IPS-20b (cell line): ENCODE data around the gene MYOM1.
A peak's percentile ranks its signal among the peaks of the same experiment; 100 is the strongest.
"Not testable (repeated sequence)": the region's sequence is repeated elsewhere in the genome, so short reads cannot be mapped to it uniquely, and the experiment has no call there.

Experiments used
- H3K27ac ChIP-seq: one replicate; pipeline ENCODE4 v1.5.1; 2013; ENCODE audit warnings: low read length
- H3K27me3 ChIP-seq: 2 replicates; pipeline ENCODE4 v1.6.1; 2013; ENCODE audit warnings: mild to moderate bottlenecking, low read length, inconsistent platforms; ENCODE audit not compliant: insufficient read depth
- H3K36me3 ChIP-seq: 2 replicates; pipeline ENCODE4 v1.6.1; 2013; ENCODE audit warnings: low read depth, mild to moderate bottlenecking, inconsistent platforms, low read length, moderate library complexity; ENCODE audit not compliant: insufficient read depth
- H3K4me1 ChIP-seq: 2 replicates; pipeline ENCODE4 v1.6.1; 2013; ENCODE audit warnings: mild to moderate bottlenecking, control low read depth, inconsistent platforms, low read length, moderate library complexity; ENCODE audit not compliant: insufficient read depth
- H3K4me3 ChIP-seq: 2 replicates; pipeline ENCODE4 v1.5.1; 2013; ENCODE audit warnings: mild to moderate bottlenecking, low read length, inconsistent platforms
- H3K9ac ChIP-seq: 2 replicates; pipeline ENCODE4 v1.6.1; 2013; ENCODE audit warnings: low read depth, mild to moderate bottlenecking, inconsistent platforms, low read length, moderate library complexity
- H3K9me3 ChIP-seq: 2 replicates; pipeline ENCODE4 v1.6.1; 2013; ENCODE audit warnings: mild to moderate bottlenecking, low read depth, low read length, inconsistent platforms; ENCODE audit not compliant: insufficient read depth

The MYOM1 gene

GRCh38 chr18:3041843-3042242 is 177.9 kb downstream of the MYOM1 start:
- Histone ChIP-seq H3K9me3 (no peaks in the 10 kb centered on the region), H3K9ac (no peak overlapping the region), H3K4me3 (no peak overlapping the region), H3K36me3 (no peaks in the 10 kb centered on the region), H3K4me1 (peaks cover 4% of the 10 kb centered on the region; the same call in 1 of the 2 replicates), H3K27ac (no peak overlapping the region), H3K27me3 (no peaks in the 10 kb centered on the region)

- Histone ChIP-seq H3K9ac (no peak overlapping the region), H3K4me3 (no peak overlapping the region), H3K4me1 (peaks cover 4% of the 10 kb centered on the region; the same call in 1 of the 2 replicates), H3K27ac (no peak overlapping the region), H3K36me3 (no peaks in the 10 kb centered on the region), H3K27me3 (no peaks in the 10 kb centered on the region), H3K9me3 (no peaks in the 10 kb centered on the region)
Measured at GRCh38 chr18:3040881-3041280, 178.9 kb downstream of the MYOM1 start.

GRCh38 chr18:3040173-3040572 is 179.6 kb downstream of the MYOM1 start:
- no peaks in the 10 kb centered on the region for H3K9me3 ChIP-seq
- H3K4me3 ChIP-seq = no peak overlapping the region
- H3K36me3 ChIP-seq = no peaks in the 10 kb centered on the region
- peaks cover 4% of the 10 kb centered on the region; the same call in 1 of the 2 replicates for H3K4me1 ChIP-seq
- H3K27me3 ChIP-seq = no peaks in the 10 kb centered on the region
- no peak overlapping the region for H3K27ac ChIP-seq
- H3K9ac ChIP-seq = no peak overlapping the region

GRCh38 chr18:3037423-3037915 is 182.3 kb downstream of the MYOM1 start:
- Histone ChIP-seq H3K9me3 (no peaks in the 10 kb centered on the region), H3K27ac (no peak overlapping the region), H3K27me3 (no peaks in the 10 kb centered on the region), H3K36me3 (no peaks in the 10 kb centered on the region), H3K4me3 (no peak overlapping the region), H3K9ac (no peak overlapping the region), H3K4me1 (peaks cover 4% of the 10 kb centered on the region; the same call in 1 of the 2 replicates)

- H3K9ac ChIP-seq = no peak overlapping the region
- H3K4me1 ChIP-seq = no peaks in the 10 kb centered on the region
- no peaks in the 10 kb centered on the region for H3K27me3 ChIP-seq
- no peaks in the 10 kb centered on the region for H3K36me3 ChIP-seq
- no peak overlapping the region for H3K4me3 ChIP-seq
- no peaks in the 10 kb centered on the region for H3K9me3 ChIP-seq
- H3K27ac ChIP-seq = no peak overlapping the region
Measured at GRCh38 chr18:3036108-3036507, 183.7 kb downstream of the MYOM1 start.

- no peaks in the 10 kb centered on the region for H3K36me3 ChIP-seq
- H3K27me3 ChIP-seq = no peaks in the 10 kb centered on the region
- H3K27ac ChIP-seq = no peak overlapping the region
- no peaks in the 10 kb centered on the region for H3K4me1 ChIP-seq
- H3K9me3 ChIP-seq = no peaks in the 10 kb centered on the region
- H3K9ac ChIP-seq = no peak overlapping the region
- H3K4me3 ChIP-seq = no peak overlapping the region
Measured at GRCh38 chr18:3035635-3036034, 184.1 kb downstream of the MYOM1 start.

GRCh38 chr18:3032721-3033120 is 187.0 kb downstream of the MYOM1 start:
- Histone ChIP-seq H3K9ac (no peak overlapping the region), H3K4me3 (no peak overlapping the region), H3K36me3 (no peaks in the 10 kb centered on the region), H3K4me1 (peaks cover 5% of the 10 kb centered on the region; the same call in 1 of the 2 replicates), H3K27ac (no peak overlapping the region), H3K9me3 (no peaks in the 10 kb centered on the region), H3K27me3 (no peaks in the 10 kb centered on the region)

- H3K36me3 ChIP-seq = no peaks in the 10 kb centered on the region
- no peak overlapping the region; the same call in 1 of the 2 replicates for H3K9ac ChIP-seq
- no peaks in the 10 kb centered on the region for H3K27me3 ChIP-seq
- H3K9me3 ChIP-seq = no peaks in the 10 kb centered on the region
- H3K4me3 ChIP-seq = no peak overlapping the region
- H3K4me1 ChIP-seq = peaks cover 5% of the 10 kb centered on the region; the same call in 1 of the 2 replicates
- no peak overlapping the region for H3K27ac ChIP-seq
Measured at GRCh38 chr18:3029215-3029952, 190.4 kb downstream of the MYOM1 start.

GRCh38 chr18:3028115-3028514 is 191.7 kb downstream of the MYOM1 start:
- H3K36me3 ChIP-seq, H3K9me3 ChIP-seq, H3K27me3 ChIP-seq, H3K4me1 ChIP-seq, H3K9ac ChIP-seq, H3K4me3 ChIP-seq, H3K27ac ChIP-seq: not testable (repeated sequence)

GRCh38 chr18:3027370-3027891 is 192.3 kb downstream of the MYOM1 start:
- Histone ChIP-seq H3K4me3 (no peak overlapping the region), H3K9ac (0 out of 2 replicates have a peak overlapping the region, but pooled peaks have one; percentile 6), H3K4me1 (peaks cover 5% of the 10 kb centered on the region; the same call in 1 of the 2 replicates), H3K27ac (no peak overlapping the region), H3K9me3 (no peaks in the 10 kb centered on the region), H3K36me3 (no peaks in the 10 kb centered on the region), H3K27me3 (no peaks in the 10 kb centered on the region)

GRCh38 chr18:3025544-3025943 is 194.2 kb downstream of the MYOM1 start:
- peaks cover 5% of the 10 kb centered on the region; the same call in 1 of the 2 replicates for H3K4me1 ChIP-seq
- no peaks in the 10 kb centered on the region for H3K36me3 ChIP-seq
- H3K9me3 ChIP-seq = no peaks in the 10 kb centered on the region
- H3K9ac ChIP-seq = no peak overlapping the region
- H3K27ac ChIP-seq = no peak overlapping the region
- no peaks in the 10 kb centered on the region for H3K27me3 ChIP-seq
- H3K4me3 ChIP-seq = no peak overlapping the region

GRCh38 chr18:3023603-3024002 is 196.2 kb downstream of the MYOM1 start:
- H3K4me1 ChIP-seq, H3K4me3 ChIP-seq, H3K9me3 ChIP-seq, H3K27ac ChIP-seq, H3K36me3 ChIP-seq, H3K27me3 ChIP-seq, H3K9ac ChIP-seq: not testable (repeated sequence)
